GM11168 (cell line): ENCODE results near the gene RAB25.
"Not testable (repeated sequence)": the region's sequence is repeated elsewhere in the genome, so short reads cannot be mapped to it uniquely, and the experiment has no call there.

Experiments used
- in situ Hi-C: fragments of 300-500 bp; cut with MboI; formaldehyde crosslinking; loops from one replicate; pipeline ENCODE4 v1.12.0; 2022; ENCODE audit warnings: low sequenced_read_pairs; ENCODE audit not compliant: unreplicated experiment

RAB25 gene

DNA sequence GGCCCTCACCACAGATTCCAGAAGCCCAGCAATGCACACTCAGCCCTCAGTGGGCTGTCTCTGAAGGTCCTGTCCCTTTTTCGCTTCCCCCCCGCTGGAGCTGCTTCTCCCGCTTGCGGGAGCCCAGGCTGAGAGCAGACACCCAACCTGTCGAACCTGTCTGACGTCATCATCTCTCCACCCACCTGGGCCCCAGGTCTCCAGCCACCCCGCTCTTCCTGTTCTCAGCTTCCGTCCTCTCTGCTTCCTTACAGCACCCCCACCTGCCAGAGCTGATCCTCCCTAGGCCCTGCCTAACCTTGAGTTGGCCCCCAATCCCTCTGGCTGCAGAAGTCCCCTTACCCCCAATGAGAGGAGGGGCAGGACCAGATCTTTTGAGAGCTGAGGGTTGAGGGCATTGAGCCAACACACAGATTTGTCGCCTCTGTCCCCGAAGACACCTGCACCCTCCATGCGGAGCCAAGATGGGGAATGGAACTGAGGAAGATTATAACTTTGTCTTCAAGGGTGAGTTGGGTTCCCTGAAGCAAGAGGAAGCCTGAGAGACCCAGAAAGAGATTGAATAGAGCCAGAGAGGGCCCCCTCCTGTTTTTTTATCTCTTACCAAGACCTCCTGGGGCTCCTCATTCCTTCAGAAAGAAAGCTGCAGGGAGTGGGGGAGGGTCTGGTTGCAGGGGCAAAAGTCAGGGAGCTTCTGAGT, at the start of gene RAB25:
TSS of gene RAB25 (plus strand) at position 224 of the 700 bp plus-strand sequence. CDS start at position 465, 241 bp downstream.
- in situ Hi-C loops: no loop called here

DNA sequence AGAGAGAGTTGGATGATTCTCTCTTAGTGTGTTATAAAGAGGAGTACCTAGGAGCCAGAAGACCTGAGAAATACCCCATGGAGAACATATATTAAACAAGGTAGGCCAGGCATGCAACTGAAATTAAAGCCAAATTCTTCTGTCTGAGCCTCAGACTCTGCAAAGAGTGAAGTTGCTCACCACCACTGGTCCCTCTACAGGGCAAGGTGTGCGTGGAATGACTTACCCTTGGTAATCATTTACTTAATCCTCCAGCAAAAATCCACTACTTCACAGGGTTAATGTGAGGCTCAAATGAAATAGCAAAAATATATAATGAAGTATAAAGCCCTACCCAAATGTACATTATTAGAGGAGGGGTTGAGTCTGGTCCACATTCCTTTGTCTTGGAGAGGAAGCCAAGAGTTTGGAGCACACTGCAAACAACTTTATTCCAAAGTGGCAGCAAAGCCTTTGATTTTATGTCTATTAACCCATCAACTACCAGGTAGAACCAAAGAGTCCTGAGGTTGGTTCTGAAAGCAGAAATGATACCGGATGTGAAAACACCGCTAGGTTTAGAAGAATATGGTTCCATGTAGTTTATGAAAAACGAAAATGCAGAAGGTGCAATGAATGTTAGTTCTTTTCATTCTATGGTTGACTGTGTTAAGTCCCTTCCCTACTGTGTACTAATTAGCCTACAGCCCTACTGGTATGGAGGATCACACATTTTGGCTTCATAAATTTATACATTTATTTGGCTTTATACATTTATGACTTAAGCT, 48.7 kb upstream of the RAB25 start:
- in situ Hi-C loops: no loop called here

DNA sequence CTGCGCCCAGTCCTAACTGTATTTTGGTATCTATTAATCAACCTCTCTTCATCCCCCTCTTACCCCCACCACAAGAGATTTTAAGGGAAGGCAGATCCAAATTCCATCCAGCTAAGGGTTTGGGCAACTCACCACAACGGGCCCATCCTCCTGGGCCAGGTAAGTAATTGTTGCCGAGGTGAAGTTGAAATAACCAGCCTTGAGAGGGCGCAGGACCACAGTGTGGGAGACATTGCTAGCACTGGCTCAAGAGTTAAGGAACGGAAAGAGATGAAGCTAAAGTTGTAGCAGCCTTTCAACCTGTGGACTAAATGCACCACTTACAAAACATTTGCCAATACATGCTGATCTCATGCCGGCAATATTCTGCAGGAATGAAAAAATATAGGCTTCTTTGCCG, 46.1 kb upstream of the RAB25 start:
- in situ Hi-C loops: no loop called here

DNA sequence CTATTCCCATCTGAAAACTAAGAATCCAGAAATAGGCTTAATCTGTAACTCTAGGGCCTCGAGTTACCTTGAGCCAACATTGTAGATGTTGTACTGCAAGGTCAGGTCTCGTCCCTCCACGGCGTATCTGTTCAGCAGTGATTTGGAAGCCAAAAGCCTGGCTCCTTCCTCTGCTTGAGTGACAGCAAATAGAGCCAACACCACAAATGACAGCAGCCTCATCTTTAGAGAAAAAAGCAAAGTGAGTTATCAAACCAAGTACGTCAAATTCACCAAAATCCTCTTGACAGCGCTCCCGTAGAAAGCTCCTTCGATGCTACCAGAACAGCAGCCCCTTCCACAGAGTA, 41.0 kb upstream of the RAB25 start:
- in situ Hi-C loops: no loop called here

DNA sequence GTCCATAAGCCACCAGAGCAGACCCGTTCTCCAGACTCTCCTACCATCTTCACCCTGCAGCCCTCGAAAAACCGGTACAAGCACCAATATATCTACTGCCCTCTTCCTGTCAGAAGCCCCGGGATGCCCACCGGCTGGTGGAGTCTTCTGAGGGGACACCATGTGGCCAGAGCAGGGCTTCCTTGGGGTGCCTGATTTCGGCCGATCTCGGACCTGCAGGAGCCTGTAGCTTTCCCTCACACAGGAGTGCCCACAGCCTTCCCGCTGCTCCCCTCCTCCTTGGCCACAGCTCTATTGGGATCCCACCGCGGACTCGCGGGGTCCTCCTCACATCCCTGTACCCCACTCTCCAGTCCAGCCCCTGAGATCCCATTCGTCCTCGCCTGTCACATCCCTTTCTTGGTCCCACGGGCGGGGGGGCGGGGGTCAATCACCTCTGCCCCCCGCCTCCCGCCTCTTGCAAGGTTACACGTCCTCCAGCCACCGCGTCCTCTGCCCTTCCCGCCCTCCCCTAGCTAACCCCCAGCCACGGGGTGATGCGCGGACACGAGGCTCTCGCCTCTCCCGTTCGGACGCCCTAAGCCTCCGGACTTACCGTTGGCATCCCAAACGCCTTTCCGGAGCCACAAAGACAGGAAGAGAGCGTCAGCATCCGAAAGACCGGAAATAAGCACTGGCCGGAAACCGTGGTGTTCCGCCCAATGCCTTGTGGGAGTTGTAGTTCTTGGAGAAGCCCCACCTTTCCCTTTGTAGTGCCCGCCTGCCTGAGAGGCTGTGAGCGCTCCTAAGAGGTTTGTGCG, 40.5 kb upstream of the RAB25 start, which contains the start of gene SSR2:
TSS of gene SSR2 (minus strand) at position 659 of the 800 bp plus-strand sequence. CDS start 784 bp downstream, outside the sequence.
- in situ Hi-C loops: no loop called here

DNA sequence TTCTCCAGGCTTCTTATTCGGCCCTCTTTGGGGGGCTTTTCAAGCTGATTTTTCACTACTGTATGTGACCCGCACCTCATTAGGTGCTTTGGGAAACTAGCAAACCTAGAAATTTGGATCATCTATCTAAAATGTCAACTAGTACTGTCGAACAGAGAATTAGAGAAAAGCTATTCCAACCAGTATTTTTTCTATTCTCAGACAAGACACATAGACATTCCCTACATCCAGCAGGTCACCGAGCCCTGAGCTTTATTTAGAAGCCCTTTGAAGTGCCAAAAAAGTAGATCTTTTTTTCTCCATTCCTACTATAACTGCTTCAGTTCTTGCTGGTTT, 39.9 kb upstream of the RAB25 start:
- in situ Hi-C loops: no loop called here

DNA sequence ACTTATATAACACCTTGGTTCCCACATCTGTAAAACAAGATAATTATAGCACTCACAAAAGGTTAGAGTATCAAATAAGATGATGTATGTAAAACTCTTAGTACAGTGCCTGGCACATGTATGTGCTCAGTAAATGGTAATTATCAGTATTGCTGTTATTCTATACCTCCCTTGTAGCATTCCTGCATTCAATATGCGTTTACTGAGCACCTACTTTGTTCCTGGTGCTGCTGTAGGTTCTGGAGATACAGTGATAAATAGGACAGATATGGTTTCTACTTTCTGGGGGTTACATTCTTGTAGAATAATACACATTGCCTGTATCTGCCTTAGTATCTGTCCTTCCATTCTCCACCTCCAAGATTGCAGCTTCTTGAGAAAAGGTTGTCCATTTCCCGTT, 39.0 kb upstream of the RAB25 start:
- in situ Hi-C loops: no loop called here

DNA sequence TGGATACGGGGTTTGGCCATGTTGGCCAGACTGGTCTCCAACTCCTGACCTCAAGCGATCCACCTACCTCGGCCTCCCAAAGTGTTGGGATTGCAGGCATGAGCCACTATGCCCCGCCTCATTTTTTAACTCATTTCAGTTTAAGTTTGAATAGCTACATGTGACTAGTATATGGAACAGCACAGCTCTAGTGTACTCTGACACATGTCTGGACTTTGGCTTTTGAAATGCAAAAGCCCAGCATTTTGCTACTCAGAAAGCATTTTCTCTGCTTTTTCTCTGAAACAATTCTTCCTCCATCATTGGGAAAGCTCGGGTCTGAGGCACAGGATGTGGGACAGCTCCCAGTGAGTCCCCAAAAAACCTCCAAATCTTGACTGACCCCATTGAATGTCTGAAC, 36.2 kb upstream of the RAB25 start:
- in situ Hi-C loops: no loop called here

DNA sequence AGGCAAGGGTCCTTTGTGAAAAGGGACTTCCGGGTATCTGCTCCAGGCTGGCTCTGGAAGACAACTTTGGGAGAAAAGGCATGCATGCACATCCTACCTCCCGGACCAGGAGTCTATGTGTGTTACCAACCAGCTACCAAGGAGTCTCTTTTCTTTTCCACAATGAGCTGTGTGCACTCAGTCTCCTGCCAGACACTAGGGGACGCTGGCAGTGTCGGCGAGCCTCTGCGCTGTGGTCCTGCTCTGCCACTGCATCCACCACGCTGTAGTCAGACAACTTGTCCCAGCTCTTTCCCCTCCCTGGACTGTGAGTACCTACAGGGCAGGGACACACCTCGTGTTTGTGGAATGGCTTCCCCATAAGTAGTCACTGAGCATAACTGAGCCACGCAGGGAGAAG, 35.1 kb upstream of the RAB25 start:
- in situ Hi-C loops: no loop called here

DNA sequence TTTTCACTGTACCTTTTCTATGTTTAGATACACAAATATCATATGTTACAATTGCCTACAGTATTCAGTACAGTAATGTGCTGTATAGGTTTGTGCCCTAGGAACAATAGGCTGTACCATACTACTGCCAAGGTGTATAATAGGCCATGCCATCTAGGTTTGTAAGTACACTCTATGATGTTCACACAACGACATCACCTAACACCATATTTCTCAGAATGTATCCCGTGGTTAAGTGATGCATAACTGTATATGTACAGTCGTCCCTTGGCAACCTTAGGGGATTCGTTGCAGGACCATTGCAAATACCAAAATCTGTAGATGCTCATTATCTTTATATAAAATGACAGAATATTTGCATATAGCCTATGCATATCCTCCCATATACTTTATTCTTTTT, 34.4 kb upstream of the RAB25 start:
- in situ Hi-C loops: no loop called here

DNA sequence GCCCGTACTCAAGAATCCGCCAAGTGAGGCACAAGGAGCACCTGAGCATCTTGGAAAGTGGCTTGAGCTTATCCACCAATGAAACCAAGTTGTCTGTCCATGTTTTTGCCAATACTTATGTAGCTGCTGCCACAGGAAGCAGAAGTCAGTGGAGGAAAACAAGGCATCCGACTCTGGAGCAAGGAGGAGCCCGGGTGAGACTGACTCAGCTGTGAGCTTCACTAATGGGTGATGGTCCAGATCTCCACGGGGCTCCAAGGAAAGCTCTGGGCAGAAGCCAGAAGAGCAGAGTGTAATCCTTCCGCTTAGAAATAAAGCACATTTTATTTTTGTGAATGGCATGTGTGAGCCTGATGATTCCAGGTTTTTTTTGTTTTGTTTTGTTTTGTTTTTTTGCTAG, 27.9 kb upstream of the RAB25 start:
- in situ Hi-C loops: no loop called here

DNA sequence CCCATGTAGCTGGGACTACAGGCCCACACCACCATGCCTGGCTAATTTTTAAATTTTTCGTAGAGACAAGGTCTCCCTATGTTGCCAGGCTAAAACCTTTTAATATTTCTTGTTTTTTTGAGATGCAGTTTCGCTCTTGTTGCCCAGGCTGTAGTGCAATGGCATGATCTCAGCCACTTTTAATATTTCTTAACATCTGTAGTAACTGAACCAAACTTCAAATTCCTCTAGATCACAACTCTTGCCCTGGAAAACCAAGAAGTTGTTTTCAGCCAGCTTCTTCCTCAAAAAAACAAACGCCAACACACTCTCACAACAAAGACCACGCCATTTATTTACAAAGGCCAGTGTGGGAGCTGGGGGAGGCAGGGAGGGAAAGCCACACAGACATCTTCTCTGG, 26.0 kb upstream of the RAB25 start:
- in situ Hi-C loops: not testable (repeated sequence)

DNA sequence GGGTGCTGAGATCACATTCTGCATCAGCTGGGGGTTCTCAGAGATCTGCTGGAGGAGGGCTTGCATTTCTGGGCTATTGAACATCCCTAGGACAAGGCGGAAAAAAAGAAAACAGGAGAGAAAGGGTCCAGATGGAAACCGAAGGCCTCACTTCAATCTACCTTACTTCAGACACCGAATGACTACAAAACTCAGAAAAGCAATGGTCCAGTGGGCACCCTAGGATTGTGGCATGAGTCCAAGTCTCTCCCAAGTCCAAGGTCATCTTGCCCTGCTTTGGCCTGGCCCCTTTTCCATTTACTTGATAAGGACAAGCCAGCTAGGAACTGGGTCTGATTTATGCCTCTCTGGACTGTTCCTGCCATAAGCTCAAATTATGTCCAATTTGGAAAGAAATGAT, 18.1 kb upstream of the RAB25 start:
- in situ Hi-C loops: no loop called here

DNA sequence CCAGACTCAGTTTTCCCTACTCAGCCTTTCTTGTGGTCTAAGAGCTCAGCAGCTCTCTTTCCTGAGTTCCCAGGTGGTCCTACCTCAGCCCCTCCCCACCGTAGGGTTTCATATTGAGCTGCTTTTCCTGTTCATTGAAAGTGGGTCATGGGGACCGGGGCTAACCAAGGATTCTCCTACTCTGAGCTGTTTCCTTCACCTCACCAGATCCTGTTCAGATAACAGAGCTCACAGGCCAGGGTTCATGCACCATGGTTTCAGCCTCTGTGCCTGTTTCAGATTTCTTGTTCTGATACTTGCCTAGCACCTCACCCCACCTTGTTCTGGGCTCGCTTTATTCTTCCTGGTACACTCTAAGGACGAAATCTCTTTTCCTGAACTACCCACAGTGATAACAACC, 15.9 kb upstream of the RAB25 start:
- in situ Hi-C loops: no loop called here

DNA sequence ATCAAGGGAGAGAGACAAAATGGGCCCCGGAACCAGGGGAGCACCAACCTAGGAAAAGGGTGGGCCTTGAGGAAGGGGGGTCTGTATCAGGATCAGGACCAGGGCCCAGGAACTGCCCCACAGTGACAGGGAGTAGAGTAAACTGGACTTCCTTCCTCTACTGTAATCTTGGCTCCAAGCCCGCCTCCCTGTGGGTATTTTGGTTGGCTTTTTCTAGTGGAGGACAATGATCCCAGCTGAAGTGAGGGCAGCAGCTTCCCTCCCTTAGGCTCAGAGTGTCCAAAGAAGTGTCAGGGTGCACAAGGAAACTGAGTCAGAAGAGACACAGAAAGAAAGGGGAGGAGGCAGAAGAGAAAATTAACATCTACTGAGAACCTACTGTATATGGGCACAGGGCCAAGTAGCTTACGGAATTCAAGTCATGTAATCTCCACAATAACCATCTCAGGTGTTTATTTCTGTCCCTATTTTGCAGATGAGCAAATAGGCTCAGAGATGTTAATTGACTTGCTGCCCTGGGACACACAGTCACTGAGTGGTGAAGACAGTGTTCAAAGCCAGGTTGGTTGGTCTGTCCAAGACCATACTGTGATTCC, 12.2 kb upstream of the RAB25 start:
- in situ Hi-C loops: no loop called here

DNA sequence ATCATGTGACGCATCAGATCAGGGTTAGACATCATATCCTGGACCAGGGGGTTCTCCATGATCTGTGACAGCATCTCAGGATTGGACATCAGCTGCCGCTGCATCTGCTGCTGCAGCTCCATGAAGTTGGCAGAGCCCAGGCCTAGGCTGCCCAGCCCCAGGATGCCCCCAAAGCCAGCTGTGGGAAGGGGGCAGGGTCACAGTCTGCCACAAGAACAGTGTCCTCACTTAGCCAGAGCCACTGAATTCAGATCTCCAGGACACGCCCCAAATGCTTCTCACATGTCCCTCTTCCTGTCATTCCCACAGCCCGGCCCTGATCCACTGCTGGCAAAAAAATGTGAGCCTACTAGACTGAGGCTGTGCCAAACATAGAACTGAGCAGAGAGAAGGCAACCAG, 10.6 kb upstream of the RAB25 start:
- in situ Hi-C loops: no loop called here

DNA sequence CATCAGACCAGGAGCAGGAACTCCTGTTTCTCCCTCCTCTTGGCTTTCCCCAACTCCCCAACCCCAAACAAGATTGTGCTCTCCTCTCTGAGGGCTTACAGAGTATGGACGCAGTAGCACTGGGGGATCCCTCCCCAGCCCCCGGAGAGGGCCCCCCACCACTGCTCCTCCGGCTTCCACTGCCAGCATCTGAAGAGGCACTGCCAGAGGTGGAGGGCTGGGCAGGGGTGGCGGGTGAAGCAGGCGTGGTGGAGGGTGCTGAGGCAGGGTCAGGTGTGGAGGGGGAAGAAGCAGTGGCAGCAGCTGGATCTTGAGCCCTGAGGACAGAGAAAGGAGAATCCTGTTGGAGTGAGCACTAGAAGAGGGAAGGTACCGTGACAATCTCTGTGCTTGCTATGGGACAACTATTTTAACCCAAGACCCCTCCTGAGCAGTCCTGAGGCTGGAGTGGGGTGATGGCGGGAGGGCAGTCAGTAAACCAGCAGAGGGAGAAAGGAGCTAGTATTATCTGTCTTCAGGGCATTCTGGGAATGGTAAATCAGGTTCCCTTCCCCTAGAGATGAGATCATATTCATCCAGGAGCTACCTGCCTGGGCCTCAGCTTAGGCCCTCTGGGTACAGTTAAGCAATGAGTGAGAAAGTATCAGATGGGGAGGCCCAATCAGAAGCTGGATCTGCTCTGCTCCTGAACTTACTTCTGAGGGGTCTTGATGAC, 9.8 kb upstream of the RAB25 start:
- in situ Hi-C loops: no loop called here

DNA sequence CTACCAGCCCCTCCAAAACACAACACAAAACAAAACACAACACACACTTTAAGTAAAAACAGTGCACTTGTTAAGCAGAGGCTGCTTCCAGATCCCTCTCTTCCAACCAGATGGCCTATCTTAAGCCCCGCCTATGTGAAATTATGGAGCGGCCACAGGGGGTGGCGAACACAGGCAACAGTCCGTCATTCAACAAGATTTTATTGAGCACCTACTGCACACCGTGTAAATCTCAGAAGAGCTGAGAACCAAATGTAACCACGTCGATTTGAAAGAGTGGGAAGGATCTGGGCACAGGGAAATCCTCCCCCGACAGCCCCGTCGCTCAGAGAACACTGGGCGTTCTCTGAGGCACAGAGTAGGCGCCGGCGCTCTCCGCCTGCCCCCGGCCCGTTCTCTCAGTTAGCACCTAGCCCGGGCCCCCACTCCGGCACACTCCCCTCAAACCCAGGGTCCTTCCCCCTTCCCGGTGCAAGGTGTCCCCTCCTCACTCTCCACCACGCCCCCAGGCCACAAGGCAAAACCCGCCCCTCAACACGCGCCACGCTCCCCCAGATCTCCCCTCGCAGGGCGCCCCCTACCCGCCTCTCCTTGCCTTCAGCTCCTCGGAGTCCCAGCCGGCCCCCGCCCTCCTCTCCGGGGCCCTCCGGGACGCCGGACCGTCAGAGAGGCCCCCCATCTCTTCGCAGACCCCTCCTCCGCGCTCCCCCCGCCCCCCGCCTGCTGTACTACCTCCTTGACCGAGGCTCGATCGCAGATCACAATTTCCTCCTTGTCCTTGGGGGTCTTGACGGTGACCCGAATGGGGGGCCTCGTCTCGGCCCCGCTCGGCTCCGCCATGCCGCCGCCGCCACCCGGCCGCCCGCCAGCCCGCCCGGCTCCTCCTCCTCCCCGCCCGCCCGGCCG, 7.8 kb upstream of the RAB25 start:
- in situ Hi-C loops: no loop called here

DNA sequence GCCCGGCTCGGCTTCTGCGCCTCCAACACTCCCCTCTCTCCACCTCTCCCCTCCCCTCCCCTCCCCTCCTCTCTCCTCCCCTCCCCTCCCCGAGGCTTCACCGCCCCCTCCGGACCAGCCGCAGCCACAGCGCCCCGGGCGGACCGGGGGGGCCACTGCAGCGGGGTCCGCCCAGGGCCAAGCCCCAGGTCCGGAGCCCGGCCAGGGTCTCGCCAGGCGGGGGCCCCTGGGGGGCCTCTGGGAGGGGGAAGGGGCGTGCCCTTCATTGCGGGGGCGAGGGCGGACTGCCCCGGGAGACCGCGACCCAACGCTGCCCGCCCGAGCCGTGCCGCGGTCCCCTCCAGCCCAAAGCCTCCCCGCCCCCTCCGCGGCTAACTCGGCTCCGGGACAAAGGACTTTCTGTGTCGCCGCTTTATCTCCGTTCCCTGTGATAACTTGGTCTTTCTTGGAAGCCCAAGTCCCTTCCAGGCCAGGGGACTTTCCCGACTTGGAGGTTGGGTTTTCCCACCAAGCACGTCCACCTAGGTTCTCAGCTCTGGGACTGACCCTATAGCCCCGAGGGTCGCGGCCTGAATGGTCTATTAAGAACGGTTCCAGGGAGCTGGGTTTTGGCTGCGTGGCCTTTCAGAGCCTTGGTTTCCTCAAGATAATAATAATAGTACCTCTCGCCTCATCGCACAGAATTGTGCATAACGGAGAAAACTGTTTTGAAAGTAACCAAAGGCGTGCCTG, 7.0 kb upstream of the RAB25 start, which contains the start of gene UBQLN4:
TSS of gene UBQLN4 (minus strand) at position 31 of the 732 bp plus-strand sequence. CDS start 97 bp downstream, outside the sequence.
- in situ Hi-C loops: no loop called here
